Activated CD4-positive, alpha-beta T cell treated with anti-CD3 and anti-CD28 coated beads, Interleukin-2, amount 10 ng/mL, durations not matched to agents 7 days and 5 days (primary cell): ENCODE data around the gene PTTG1IP2. TPM values are rescaled to one million over a fixed set of nuclear protein-coding genes. Genes with fewer than 3 reads are reported as not detected.

Experiments
- CTCF ChIA-PET: fragments of 350-600 bp; sonication (Branson Sonifier 250); formaldehyde crosslinking; loops from one replicate; lab custom pipeline; 2021; ENCODE audit warnings: antibody characterized with exemption; lab: Charles Lee
- POLR2A ChIA-PET: fragments of 350-600 bp; sonication (Branson Sonifier 250); formaldehyde crosslinking; loops from one replicate; lab custom pipeline; 2021; ENCODE audit warnings: antibody characterized with exemption; lab: Charles Lee
- DNase-seq: peaks from one replicate; pipeline ENCODE4 v3.0.0-alpha.2; 2020
- H3K27ac Mint-ChIP-seq: one replicate; pipeline ENCODE4 v1.8.0; 2021; ENCODE audit warnings: mild to moderate bottlenecking, moderate library complexity, mixed read lengths
- H3K27me3 Mint-ChIP-seq: one replicate; pipeline ENCODE4 v1.8.0; 2021; ENCODE audit warnings: mixed read lengths
- H3K36me3 Mint-ChIP-seq: one replicate; pipeline ENCODE4 v1.8.0; 2021; ENCODE audit warnings: low read depth, mixed read lengths
- H3K4me1 Mint-ChIP-seq: one replicate; pipeline ENCODE4 v1.8.0; 2021; ENCODE audit warnings: mixed read lengths
- H3K4me3 Mint-ChIP-seq: one replicate; pipeline ENCODE4 v1.8.0; 2021; ENCODE audit warnings: mild to moderate bottlenecking, moderate library complexity, mixed read lengths
- H3K9me3 Mint-ChIP-seq: one replicate; pipeline ENCODE4 v1.8.0; 2021; ENCODE audit warnings: mixed read lengths
- total RNA-seq, 2 experiments: library from RNA; stranded (reverse); gene quantifications; one replicate each; pipeline ENCODE4 v1.2.3, GENCODE V29; 2021

PTTG1IP2 gene
- total RNA-seq, 2 experiments from 2014 or later, result not detected

- Mint-ChIP-seq H3K4me1 (no peaks in the 10 kb centered on the region), H3K9me3 (no peaks in the 10 kb centered on the region), H3K27me3 (peaks cover 5% of the 10 kb centered on the region), H3K36me3 (no peaks in the 10 kb centered on the region), H3K4me3 (no peak overlapping the region), H3K27ac (no peak overlapping the region)
- CTCF ChIA-PET, result no interaction called here
- DNase-seq, result no peak
- POLR2A ChIA-PET, result no interaction called here
Observed at GRCh38 chr7:90492250-90492649, 22.8 kb downstream of the PTTG1IP2 start.

DNA sequence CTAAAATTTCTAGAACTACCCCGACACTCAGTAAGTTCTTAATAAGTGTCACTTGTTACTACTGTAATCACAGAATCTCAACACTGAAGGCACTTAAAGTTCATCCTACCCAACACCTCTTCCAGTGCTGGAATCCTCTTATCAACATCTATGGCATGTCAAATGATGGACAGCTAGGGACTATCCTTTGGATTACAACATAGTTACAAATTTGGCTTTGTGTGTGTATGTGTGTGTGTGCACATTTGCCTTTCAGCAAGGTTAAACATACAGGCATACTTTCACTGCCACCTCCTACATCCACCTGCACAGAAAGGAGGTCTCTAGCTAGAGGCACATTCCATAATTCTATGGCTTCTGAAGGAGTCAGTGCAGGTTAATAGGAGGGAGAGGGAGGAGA is 25.8 kb downstream of the PTTG1IP2 start:
- CTCF ChIA-PET, result no interaction called here
- H3K36me3 Mint-ChIP-seq, result no peaks in the 10 kb centered on the region

GRCh38 chr7:90502539-90502938 is 33.1 kb downstream of the PTTG1IP2 start:
- POLR2A ChIA-PET, result no interaction called here

More for the DNA sequence above, 25.8 kb downstream of the PTTG1IP2 start:
- Mint-ChIP-seq H3K4me1 (no peaks in the 10 kb centered on the region), H3K27me3 (no peaks in the 10 kb centered on the region), H3K9me3 (no peaks in the 10 kb centered on the region), H3K4me3 (no peak overlapping the region), H3K27ac (no peak overlapping the region)
- POLR2A ChIA-PET, result no interaction called here
- DNase-seq, result no peak

DNA sequence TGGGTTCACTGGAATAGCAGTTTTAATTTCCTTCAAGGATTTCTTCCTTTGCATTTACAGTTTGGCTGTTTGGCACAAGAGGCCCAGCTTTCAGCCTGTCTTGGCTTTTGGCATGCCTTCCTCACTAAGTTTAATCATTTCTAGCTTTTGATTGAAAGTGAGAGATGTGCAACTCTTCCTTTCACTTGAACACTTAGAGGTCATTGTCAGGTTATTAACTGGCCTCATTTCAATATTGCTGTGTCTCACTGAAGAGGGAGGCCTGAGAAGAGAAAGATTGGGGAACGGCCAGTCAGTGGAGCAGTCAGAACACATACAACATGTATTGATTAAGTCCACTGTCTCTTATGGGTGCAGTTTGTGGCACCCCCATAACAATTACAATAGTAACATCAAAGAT is 33.9 kb downstream of the PTTG1IP2 start:
- CTCF ChIA-PET, result no interaction called here
- no peaks in the 10 kb centered on the region for H3K27me3 Mint-ChIP-seq
- H3K4me3 Mint-ChIP-seq, result no peak overlapping the region
- POLR2A ChIA-PET, result no interaction called here
- no peak overlapping the region for H3K27ac Mint-ChIP-seq
- no peaks in the 10 kb centered on the region for H3K9me3 Mint-ChIP-seq
- H3K36me3 Mint-ChIP-seq, result no peaks in the 10 kb centered on the region
- DNase-seq, result no peak
- H3K4me1 Mint-ChIP-seq, result no peaks in the 10 kb centered on the region

More at GRCh38 chr7:90502539-90502938, 33.1 kb downstream of the PTTG1IP2 start:
- H3K9me3 Mint-ChIP-seq, result no peaks in the 10 kb centered on the region
- no peak for DNase-seq
- no peaks in the 10 kb centered on the region for H3K27me3 Mint-ChIP-seq
- H3K4me3 Mint-ChIP-seq, result no peak overlapping the region
- no peaks in the 10 kb centered on the region for H3K4me1 Mint-ChIP-seq
- H3K36me3 Mint-ChIP-seq, result no peaks in the 10 kb centered on the region
- CTCF ChIA-PET, result no interaction called here
- no peak overlapping the region for H3K27ac Mint-ChIP-seq

GRCh38 chr7:90507692-90508091 is 38.3 kb downstream of the PTTG1IP2 start:
- no peaks in the 10 kb centered on the region for H3K36me3 Mint-ChIP-seq
- CTCF ChIA-PET, result no interaction called here

GRCh38 chr7:90511776-90512175 is 42.3 kb downstream of the PTTG1IP2 start:
- no peak for DNase-seq
- H3K9me3 Mint-ChIP-seq, result no peaks in the 10 kb centered on the region
- H3K27me3 Mint-ChIP-seq, result peaks cover 3% of the 10 kb centered on the region
- CTCF ChIA-PET, result no interaction called here
- H3K36me3 Mint-ChIP-seq, result no peaks in the 10 kb centered on the region
- POLR2A ChIA-PET, result no interaction called here
- H3K4me1 Mint-ChIP-seq, result no peaks in the 10 kb centered on the region
- H3K27ac Mint-ChIP-seq, result no peak overlapping the region
- H3K4me3 Mint-ChIP-seq, result no peak overlapping the region

More at GRCh38 chr7:90507692-90508091, 38.3 kb downstream of the PTTG1IP2 start:
- Mint-ChIP-seq H3K4me1 (no peaks in the 10 kb centered on the region), H3K27ac (no peak overlapping the region), H3K4me3 (no peak overlapping the region), H3K27me3 (peaks cover 3% of the 10 kb centered on the region), H3K9me3 (no peaks in the 10 kb centered on the region)
- POLR2A ChIA-PET, result no interaction called here
- DNase-seq, result no peak

DNA sequence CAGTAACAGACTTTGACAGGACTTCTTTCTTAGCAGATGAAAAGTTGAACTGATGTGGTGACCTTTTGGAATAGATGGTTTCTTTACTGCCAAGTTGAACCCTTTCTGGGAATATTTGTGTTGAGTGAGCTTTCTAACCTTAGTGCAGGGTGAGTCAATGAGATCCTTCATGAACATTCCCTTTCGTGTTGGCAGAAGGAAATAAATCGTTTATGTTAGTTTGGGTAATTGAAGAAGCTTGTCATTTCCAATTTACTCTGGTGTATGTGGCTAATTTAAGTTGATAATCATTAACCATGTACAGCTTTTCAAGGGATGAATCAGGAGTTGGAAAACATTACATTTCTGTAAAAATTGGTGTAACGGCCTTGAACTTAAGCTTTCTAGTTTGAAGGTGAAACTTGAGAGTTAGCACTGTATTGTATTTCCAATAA is 43.4 kb downstream of the PTTG1IP2 start:
- ChIA-PET CTCF (no interaction called here), POLR2A (no interaction called here)
- Mint-ChIP-seq H3K4me1 (no peaks in the 10 kb centered on the region), H3K36me3 (no peaks in the 10 kb centered on the region), H3K9me3 (no peaks in the 10 kb centered on the region), H3K4me3 (no peak overlapping the region), H3K27me3 (peaks cover 6% of the 10 kb centered on the region), H3K27ac (no peak overlapping the region)
- no peak for DNase-seq

- CTCF ChIA-PET, result no interaction called here
Observed at GRCh38 chr7:90516257-90516656, 46.8 kb downstream of the PTTG1IP2 start.

GRCh38 chr7:90518630-90519029 is 49.2 kb downstream of the PTTG1IP2 start:
- Mint-ChIP-seq H3K36me3 (no peaks in the 10 kb centered on the region), H3K27ac (no peak overlapping the region), H3K4me3 (no peak overlapping the region), H3K27me3 (peaks cover 8% of the 10 kb centered on the region), H3K4me1 (no peaks in the 10 kb centered on the region), H3K9me3 (no peaks in the 10 kb centered on the region)
- no peak for DNase-seq
- ChIA-PET POLR2A (no interaction called here), CTCF (no interaction called here)

More at GRCh38 chr7:90516257-90516656, 46.8 kb downstream of the PTTG1IP2 start:
- Mint-ChIP-seq H3K4me3 (no peak overlapping the region), H3K9me3 (no peaks in the 10 kb centered on the region), H3K27me3 (peaks cover 11% of the 10 kb centered on the region), H3K36me3 (no peaks in the 10 kb centered on the region), H3K27ac (no peak overlapping the region), H3K4me1 (no peaks in the 10 kb centered on the region)
- POLR2A ChIA-PET, result no interaction called here
- no peak for DNase-seq

GRCh38 chr7:90520484-90520883 is 51.0 kb downstream of the PTTG1IP2 start:
- Mint-ChIP-seq H3K36me3 (no peaks in the 10 kb centered on the region), H3K4me1 (no peaks in the 10 kb centered on the region), H3K27me3 (peaks cover 8% of the 10 kb centered on the region), H3K9me3 (no peaks in the 10 kb centered on the region), H3K4me3 (no peak overlapping the region), H3K27ac (no peak overlapping the region)
- no peak for DNase-seq
- POLR2A ChIA-PET, result no interaction called here
- CTCF ChIA-PET, result no interaction called here

GRCh38 chr7:90530263-90530662 is 60.8 kb downstream of the PTTG1IP2 start:
- DNase-seq, result no peak
- Mint-ChIP-seq H3K4me1 (no peaks in the 10 kb centered on the region), H3K9me3 (no peaks in the 10 kb centered on the region), H3K27ac (no peak overlapping the region), H3K36me3 (no peaks in the 10 kb centered on the region), H3K4me3 (no peak overlapping the region), H3K27me3 (no peaks in the 10 kb centered on the region)
- ChIA-PET POLR2A (no interaction called here), CTCF (no interaction called here)

DNA sequence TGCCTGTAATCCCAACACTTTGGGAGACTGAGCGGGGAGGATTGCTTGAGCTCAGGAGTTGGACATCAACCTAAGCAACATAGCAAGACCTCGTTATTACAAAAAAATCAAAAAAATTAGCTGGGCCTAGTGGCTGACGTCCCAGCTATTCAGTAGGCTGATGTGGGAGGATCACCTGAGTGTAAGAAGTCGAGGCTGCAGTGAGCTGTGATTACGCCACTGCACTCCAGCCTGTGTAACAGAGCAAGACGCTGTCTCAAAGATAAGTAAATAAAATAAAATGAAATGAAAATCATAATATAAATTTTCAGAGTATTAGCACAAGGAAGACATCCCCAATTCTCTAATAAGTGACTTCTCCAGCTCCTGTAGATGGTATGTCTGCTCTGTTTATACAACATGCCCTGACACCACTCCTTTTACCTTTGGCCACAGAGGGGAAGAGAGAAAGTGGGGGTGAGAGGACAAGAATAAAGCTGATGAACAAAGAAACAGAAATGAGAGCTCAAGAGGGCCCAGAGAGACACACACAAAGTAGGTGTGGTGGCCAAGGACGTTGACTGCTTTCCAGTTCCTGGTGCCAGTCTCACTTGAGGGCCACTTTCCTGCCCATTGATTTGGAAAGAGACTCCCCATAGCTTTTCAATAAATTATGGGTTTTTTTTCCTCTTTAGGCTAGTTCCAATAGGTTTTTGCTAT is 62.9 kb downstream of the PTTG1IP2 start:
- Mint-ChIP-seq H3K4me1 (no peaks in the 10 kb centered on the region), H3K27ac (no peak overlapping the region), H3K9me3 (no peaks in the 10 kb centered on the region), H3K4me3 (no peak overlapping the region), H3K27me3 (no peaks in the 10 kb centered on the region), H3K36me3 (no peaks in the 10 kb centered on the region)
- ChIA-PET CTCF (no interaction called here), POLR2A (no interaction called here)
- no peak for DNase-seq

- Mint-ChIP-seq H3K27ac (no peak overlapping the region), H3K4me1 (no peaks in the 10 kb centered on the region), H3K4me3 (no peak overlapping the region), H3K9me3 (no peaks in the 10 kb centered on the region), H3K27me3 (peaks cover 2% of the 10 kb centered on the region), H3K36me3 (no peaks in the 10 kb centered on the region)
- DNase-seq, result no peak
- ChIA-PET CTCF (no interaction called here), POLR2A (no interaction called here)
Observed at GRCh38 chr7:90536449-90536848, 67.0 kb downstream of the PTTG1IP2 start.

DNA sequence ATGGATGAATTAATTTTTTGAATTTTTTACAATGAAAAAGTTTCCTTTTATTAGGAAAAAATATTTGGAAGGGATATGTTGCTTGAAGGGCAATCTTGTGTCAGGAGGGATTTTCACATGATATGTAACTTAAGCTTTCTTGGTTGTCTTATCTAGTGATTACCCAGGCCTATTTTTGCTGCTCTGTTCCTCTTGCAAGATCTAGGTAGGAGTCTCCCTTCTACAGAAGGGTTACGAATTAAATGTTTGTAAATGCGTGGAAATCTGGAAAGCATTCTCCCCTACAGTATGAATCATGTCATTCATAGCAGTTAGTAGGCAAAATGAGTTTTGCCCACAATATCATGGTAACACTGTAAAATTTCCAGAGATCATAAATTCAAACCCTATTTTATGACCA is 69.0 kb downstream of the PTTG1IP2 start:
- H3K36me3 Mint-ChIP-seq, result no peaks in the 10 kb centered on the region
- H3K27me3 Mint-ChIP-seq, result peaks cover 2% of the 10 kb centered on the region
- ChIA-PET CTCF (no interaction called here), POLR2A (no interaction called here)
- H3K27ac Mint-ChIP-seq, result no peak overlapping the region
- H3K9me3 Mint-ChIP-seq, result no peaks in the 10 kb centered on the region
- H3K4me3 Mint-ChIP-seq, result no peak overlapping the region
- no peak for DNase-seq
- no peaks in the 10 kb centered on the region for H3K4me1 Mint-ChIP-seq
